Inflammatory macrophage treated with lipopolysaccharide for 4 hours (primary cell): Measurements from ENCODE around the gene SEMA3F.
"Not testable (repeated sequence)": the region's sequence is repeated elsewhere in the genome, so short reads cannot be mapped to it uniquely, and the experiment has no call there.

Source experiments
- DNase-seq: peaks from one replicate; pipeline ENCODE4 v3.0.0-alpha.2; 2020

Gene SEMA3F

GRCh38 chr3:50195501-50196252 lies 40.6 kb downstream of the SEMA3F start:
- DNase-seq = no peak

GRCh38 chr3:50196253-50196801 lies 41.2 kb downstream of the SEMA3F start:
- no peak for DNase-seq

DNA sequence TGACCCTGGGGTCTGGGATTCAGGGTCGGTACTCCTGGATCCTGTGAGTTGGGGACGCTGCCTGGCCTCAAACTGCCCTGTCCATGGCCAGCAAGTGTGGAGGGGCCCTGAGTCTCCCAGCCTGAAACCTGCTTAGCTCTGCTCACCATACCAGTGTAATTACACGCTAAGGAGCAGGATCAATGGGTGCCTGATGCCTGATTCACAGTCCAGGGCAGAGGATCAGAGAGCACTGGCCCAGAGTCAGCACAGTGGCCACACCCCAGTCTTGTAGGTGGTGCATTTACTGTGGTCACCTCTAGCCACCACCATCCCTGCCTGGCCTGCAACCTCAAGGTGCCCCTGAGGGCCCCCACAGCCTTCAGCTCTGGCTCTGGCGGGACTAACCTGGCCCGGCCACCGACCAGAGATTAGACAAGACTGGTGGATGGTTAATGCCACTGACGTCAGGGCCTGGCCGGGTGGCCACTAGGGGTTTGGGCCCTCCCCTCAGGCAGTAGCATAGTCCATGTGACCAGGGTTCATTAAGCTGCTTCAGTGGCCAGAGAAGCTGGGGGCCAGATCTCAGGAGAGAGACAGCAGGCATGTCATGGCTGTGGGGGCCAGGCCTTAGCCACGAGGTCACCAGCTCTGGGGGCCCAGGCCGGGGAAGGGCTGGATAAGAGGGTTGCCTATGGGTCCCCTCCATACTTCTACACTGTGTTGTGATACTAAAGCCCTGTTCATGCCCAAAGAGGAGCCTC lies 46.6 kb downstream of the SEMA3F start:
- DNase-seq = no peak

- no peak for DNase-seq
Measured at GRCh38 chr3:50202353-50203112, 47.4 kb downstream of the SEMA3F start.

- DNase-seq = no peak
Measured at GRCh38 chr3:50203113-50203808, 48.1 kb downstream of the SEMA3F start.

- no peak for DNase-seq
Measured at GRCh38 chr3:50203809-50204803, 49.0 kb downstream of the SEMA3F start.

DNA sequence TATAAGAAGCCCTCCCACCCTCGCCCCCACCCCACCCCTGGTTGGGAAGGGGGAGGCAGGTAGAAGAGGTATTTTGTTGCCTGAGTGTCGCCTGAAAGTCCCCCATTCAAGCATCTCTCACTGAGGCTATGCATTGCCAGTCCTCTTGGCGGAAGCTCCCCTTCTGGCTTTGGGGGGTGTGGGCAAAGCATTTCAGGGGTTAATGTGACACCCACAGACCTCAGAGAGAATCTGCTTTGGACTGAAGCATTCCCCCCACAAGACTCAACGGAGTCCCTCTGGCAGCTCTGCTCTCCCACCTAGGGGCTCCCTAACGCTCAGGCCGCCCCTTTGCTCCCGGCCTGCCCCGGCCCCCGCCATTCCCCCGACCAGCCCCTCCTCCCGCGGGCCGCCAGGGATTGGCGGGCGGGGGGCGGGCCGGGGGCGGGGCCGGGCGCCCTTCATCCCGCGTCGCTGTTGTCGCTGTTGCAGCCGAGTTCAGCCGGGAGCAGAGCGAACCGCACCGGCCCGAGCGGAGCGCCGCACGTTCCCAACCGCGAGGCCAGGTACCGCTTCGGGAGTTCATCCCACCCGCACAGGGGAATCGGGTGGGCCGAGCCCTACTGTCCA lies 49.8 kb downstream of the SEMA3F start, which contains the start of gene SLC38A3:
TSS of gene SLC38A3 (plus strand) at position 468 of the 609 bp plus-strand sequence. CDS start 8,929 bp downstream, outside the sequence.
- no peak for DNase-seq

GRCh38 chr3:50205413-50206276 lies 50.5 kb downstream of the SEMA3F start:
- no peak for DNase-seq

GRCh38 chr3:50207359-50208042 lies 52.4 kb downstream of the SEMA3F start:
- DNase-seq = no peak

DNA sequence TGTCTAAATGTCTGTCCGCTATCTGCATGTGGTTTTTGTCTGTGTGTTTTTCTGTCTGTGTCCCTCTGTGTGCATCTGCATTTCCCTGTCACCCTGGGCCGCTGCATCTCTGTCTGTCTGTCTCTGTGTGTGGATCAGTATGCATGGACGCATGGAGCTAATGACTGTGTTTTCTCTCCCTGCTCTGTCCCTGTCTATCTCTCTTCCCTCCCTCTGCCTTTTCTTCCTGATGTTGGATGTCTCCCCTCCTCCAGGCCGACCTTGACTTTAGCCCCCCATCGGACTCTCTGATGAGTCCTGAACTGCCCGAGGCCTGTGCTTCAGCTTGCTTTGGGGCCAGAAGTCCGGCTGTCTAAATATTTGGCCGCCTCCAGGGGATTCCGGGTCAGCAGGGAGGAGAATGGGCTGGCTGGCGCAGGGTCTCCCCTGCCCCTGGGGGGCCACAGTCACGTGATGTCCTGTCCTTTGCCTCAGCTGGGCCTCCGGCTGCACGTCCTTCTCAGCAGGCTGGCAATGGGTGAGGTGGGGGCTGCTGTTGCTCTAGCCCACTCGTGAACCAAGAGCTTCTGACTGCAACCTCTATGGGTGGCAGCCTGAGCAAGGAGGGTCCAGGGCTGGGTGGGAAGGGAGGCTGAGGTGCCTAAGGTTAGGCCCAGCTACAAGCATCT lies 53.7 kb downstream of the SEMA3F start:
- no peak for DNase-seq

- DNase-seq = no peak
Measured at GRCh38 chr3:50210176-50210509, 55.0 kb downstream of the SEMA3F start.

DNA sequence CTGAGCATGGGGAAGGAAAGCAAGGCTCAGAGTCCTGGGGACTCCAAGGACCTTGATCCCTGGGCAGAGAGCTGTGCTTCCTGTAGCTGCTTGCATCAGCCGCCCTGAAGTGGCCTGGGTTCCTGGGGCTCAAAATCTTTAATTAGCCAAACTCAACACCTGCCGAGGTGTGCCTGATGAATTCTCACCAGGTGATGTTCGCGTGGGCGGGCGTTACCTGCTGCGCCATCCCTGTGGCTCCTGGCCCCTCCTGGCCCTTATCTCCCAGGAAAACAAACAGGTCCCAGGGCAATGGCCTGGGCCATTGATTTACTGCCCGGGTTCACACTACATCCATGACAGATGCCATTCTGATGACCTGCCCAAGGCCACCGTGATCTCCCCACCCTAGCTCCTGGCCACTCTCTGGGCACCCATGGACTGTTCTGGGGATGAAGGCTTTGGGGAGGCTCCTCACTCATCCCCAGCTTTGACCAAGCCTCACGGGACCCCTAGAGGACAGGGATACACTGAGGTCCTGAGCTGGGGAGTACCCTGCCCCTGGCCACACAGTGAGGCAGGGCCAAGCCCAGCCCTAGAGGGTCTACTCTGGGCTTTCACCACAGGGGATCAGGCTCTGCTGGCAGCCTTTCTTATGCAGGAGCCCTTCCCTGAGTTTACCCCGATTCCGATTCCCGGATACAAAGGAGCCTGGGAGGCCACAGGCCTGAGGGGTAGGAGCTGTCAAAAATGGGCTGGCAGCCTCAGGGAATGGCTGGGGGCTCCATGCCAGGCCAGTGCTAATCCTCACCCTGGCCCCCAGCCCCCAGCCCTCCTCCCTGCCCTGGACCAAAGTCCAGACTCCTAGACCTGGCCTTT lies 55.6 kb downstream of the SEMA3F start:
- no peak for DNase-seq

- not testable (repeated sequence) for DNase-seq
Measured at GRCh38 chr3:50211368-50211717, 56.2 kb downstream of the SEMA3F start.

DNA sequence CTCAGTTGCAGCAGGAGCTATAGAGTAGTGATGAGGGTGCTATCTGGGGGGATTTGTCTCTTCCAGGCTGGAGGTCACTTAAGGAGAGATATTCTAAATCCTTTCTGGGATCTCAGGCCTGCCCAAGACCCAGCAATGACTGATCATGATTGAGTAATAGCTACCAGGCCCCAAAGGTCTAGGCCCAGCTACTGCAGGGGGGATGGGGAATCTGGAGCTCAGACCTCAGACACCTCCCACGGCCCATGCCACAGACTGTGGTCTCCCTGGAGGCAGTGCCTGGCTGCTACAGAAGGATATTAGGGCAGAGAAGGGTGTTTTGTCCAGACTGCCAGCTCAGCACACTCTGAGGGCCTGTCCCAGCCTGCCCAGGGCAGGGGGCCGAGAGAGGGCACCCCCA lies 56.8 kb downstream of the SEMA3F start:
- no peak for DNase-seq

GRCh38 chr3:50212502-50212901 lies 57.4 kb downstream of the SEMA3F start:
- no peak for DNase-seq

- no peak for DNase-seq
Measured at GRCh38 chr3:50212971-50213370, 57.8 kb downstream of the SEMA3F start.

DNA sequence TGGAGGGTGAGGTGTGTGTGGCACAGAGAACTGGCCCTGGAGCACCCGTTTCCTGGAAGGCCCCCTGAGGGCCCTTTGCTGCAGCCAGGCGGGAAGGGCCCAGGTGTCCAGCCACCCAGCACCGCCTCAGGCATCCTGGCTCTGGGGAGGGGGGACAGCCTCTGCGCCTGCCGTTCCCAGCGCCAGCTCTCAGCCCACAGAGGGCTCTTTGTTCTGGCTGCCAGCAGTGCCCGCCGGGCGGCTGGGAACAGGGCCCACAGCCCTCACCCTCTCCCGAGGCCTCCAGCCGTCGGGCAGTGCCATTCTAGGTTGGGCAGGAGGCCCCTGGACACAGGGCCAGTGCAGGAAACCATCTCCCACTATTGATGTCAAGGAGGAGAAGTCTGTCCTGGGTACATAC lies 58.2 kb downstream of the SEMA3F start:
- DNase-seq = no peak

GRCh38 chr3:50214824-50215223 lies 59.7 kb downstream of the SEMA3F start:
- no peak for DNase-seq
